Thoracic aorta (tissue), 2 donors: Measurements from ENCODE around the gene DICER1. TPM values are rescaled to one million over a fixed set of nuclear protein-coding genes. Genes with fewer than 3 reads are reported as not detected.

Experiments used
- ATAC-seq: fragments of 150-250 bp; one replicate; pipeline ENCODE4 v1.8.0; 2017; ENCODE audit warnings: low read depth; ENCODE audit not compliant: insufficient number of reproducible peaks, low FRiP score
- DNase-seq: peaks from one replicate; pipeline ENCODE4 v3.0.0-alpha.2; 2020; ENCODE audit warnings: low spot score
- H3K27ac ChIP-seq, 2 donors: fragments of 200-600 bp; sonication (generic); 1 replicate in 1 of 2; 2 replicates in 1 of 2; pipeline ENCODE4 v1.5.1; 2016; ENCODE audit warnings: mild to moderate bottlenecking in 2 of 2, moderate library complexity in 2 of 2
- H3K27me3 ChIP-seq: fragments of 200-600 bp; sonication (generic); replicated peaks from 2 replicates; pipeline ENCODE4 v1.6.0; 2016; ENCODE audit warnings: mild to moderate bottlenecking; ENCODE audit not compliant: insufficient read depth
- H3K36me3 ChIP-seq: fragments of 200-600 bp; sonication (generic); one replicate; pipeline ENCODE4 v1.5.1; 2016
- H3K4me1 ChIP-seq, 2 donors: fragments of 200-600 bp; sonication (generic); 1 replicate in 1 of 2; 2 replicates in 1 of 2; pipeline versions ENCODE4 v1.5.1 to v1.6.0; 2016; ENCODE audit warnings: low read depth in 2 of 2, mild to moderate bottlenecking in 1 of 2; ENCODE audit not compliant: control insufficient read depth in 1 of 2
- H3K4me3 ChIP-seq: fragments of 200-600 bp; sonication (generic); 2 replicates; pipeline ENCODE4 v1.5.1; 2016; ENCODE audit warnings: mild to moderate bottlenecking
- H3K9me3 ChIP-seq: fragments of 200-600 bp; sonication (generic); 2 replicates; pipeline ENCODE4 v1.5.1; 2016
- total RNA-seq, 2 donors: library from RNA; depleted of rRNA; stranded (reverse); fragments of >200 nt; gene quantifications; one replicate each; pipeline versions ENCODE4 v1.1.0 to v1.2.3, GENCODE V29; 2016
- TF ChIP-seq, protein P1 (sequence below): fragments of 200-600 bp; sonication (generic); IDR thresholded peaks from one replicate; pipeline ENCODE4 v1.5.1; 2019; ENCODE audit warnings: antibody characterized with exemption

DICER1 gene
- total RNA-seq, 2 donors from 2014 or later = 56.3 to 92.5 TPM

DNA sequence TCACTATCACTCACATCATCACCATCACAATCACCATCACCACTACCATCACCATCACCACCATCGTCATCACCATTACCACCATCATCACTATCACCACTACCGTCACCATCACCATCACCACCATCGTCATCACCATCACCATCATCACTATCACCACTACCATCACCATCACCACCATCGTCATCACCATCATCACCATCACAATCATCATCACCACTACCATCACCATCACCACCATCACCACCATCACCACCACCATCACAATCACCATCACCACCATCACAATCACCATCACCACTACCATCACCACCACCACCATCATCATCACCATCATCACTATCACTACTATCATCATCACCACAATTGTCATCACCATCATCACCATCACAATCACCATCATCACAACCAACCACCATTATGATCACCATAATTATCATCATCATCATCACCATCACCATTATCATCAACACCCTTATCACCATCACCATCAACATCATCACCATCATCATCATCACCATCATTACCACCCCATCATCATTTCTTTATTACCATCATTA lies 90.8 kb downstream of the DICER1 start:
- Histone ChIP-seq H3K4me1 (no peaks in the 10 kb centered on the region), H3K27ac (no peak overlapping the region), H3K4me3 (no peak overlapping the region), H3K27me3 (no peaks in the 10 kb centered on the region), H3K36me3 (no peaks in the 10 kb centered on the region), H3K9me3 (no peaks in the 10 kb centered on the region)
- ATAC-seq (no peak), DNase-seq (no peak)
- TF ChIP-seq, protein P1, sequence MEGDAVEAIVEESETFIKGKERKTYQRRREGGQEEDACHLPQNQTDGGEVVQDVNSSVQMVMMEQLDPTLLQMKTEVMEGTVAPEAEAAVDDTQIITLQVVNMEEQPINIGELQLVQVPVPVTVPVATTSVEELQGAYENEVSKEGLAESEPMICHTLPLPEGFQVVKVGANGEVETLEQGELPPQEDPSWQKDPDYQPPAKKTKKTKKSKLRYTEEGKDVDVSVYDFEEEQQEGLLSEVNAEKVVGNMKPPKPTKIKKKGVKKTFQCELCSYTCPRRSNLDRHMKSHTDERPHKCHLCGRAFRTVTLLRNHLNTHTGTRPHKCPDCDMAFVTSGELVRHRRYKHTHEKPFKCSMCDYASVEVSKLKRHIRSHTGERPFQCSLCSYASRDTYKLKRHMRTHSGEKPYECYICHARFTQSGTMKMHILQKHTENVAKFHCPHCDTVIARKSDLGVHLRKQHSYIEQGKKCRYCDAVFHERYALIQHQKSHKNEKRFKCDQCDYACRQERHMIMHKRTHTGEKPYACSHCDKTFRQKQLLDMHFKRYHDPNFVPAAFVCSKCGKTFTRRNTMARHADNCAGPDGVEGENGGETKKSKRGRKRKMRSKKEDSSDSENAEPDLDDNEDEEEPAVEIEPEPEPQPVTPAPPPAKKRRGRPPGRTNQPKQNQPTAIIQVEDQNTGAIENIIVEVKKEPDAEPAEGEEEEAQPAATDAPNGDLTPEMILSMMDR = no peak

DNA sequence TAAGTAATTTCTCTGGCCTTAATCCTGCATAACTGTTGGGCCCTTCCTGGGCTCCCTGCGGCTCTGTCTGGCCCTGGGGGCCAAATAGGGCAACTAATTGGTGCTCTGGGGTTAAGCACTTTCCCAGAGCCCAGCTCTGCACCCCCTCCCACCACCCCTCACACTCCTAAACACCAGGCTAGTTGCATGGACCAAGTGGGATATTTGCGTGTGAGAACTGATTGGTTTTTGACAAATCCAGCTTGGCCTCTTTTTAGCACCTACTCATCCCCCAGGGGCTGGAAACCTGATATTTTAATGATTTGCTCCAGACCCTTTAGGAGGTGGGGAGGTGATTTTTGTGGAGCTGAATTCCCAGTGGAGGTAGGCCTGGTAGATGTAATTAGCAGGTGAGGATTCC lies 91.9 kb downstream of the DICER1 start:
- Histone ChIP-seq H3K9me3 (no peaks in the 10 kb centered on the region), H3K27ac (no peak overlapping the region), H3K27me3 (no peaks in the 10 kb centered on the region), H3K4me1 (no peaks in the 10 kb centered on the region), H3K36me3 (no peaks in the 10 kb centered on the region), H3K4me3 (no peak overlapping the region)
- no peak for ATAC-seq
- DNase-seq = no peak
- TF ChIP-seq, protein P1 = no peak

DNA sequence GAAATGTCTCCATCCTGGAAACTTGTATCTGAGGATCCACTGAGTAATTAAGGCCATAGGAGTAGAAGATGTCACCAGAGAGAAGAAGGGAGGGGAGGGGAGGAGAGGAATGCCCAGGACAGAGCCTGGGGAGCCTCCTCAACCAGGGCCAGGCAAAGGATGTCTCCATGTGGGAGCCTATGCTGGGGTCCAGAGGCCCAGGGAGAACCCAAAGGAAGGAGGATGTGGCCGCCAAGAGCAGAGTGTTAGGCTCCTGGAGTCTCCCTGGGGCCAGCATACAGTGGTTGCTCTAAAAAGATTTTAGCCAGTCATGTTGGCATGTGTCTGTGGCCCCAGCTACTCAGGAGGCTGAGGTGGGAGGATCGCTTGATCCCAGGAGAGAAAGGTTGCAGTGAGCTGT lies 92.6 kb downstream of the DICER1 start:
- ATAC-seq (no peak), DNase-seq (no peak)
- Histone ChIP-seq H3K36me3 (no peaks in the 10 kb centered on the region), H3K27me3 (no peaks in the 10 kb centered on the region), H3K9me3 (no peaks in the 10 kb centered on the region), H3K4me3 (no peak overlapping the region), H3K4me1 (no peaks in the 10 kb centered on the region), H3K27ac (no peak overlapping the region)
- TF ChIP-seq, protein P1 = no peak

DNA sequence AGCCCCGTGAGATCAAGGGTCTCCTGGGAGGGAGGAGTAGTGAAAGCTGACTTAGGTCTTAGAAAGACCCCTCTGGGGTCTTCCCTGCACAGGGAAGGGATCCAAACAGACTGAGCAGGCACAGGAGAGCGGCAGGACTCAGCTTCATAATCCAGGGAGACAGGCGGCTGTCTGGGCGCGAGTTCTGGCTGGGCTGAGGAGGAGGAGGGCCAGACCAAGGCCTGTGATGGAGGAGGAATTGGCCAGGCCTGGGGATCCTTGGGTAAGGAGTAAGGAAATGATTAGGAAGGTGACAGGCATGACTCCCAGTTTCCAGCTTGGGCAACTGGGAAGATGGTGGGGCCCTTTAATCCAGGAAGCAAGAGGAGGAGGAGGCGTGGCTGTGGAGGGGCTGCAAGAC lies 93.1 kb downstream of the DICER1 start:
- no peaks in the 10 kb centered on the region for H3K9me3 ChIP-seq
- ATAC-seq = no peak
- H3K4me3 ChIP-seq = no peak overlapping the region
- TF ChIP-seq, protein P1 = no peak
- no peaks in the 10 kb centered on the region for H3K36me3 ChIP-seq
- H3K27ac ChIP-seq = no peak overlapping the region
- no peaks in the 10 kb centered on the region for H3K4me1 ChIP-seq
- H3K27me3 ChIP-seq = no peaks in the 10 kb centered on the region
- DNase-seq = no peak

DNA sequence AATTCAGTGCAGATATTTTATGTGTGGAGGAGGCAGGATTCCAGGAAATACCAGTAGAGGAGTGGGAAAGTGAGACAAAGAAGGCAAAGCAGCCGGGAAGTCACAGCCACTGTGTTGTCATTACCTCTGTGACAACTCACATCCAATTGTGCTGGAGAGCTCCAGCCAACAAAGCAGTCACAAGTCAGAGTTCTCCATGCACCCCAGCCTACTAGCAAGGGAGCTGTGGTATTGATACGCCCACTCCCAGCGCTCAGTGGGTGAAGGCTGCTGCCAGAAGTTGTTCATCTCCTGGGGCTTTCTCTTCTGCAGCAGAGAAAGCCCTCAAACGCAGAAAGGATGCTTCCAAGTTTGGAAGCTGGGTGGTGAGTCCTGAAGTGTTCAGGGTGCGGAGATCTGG lies 93.9 kb downstream of the DICER1 start:
- no peak for ATAC-seq
- TF ChIP-seq, protein P1 = no peak
- Histone ChIP-seq H3K4me1 (no peaks in the 10 kb centered on the region), H3K27ac (no peak overlapping the region), H3K36me3 (no peaks in the 10 kb centered on the region), H3K4me3 (no peak overlapping the region), H3K27me3 (no peaks in the 10 kb centered on the region), H3K9me3 (no peaks in the 10 kb centered on the region)
- no peak for DNase-seq
